B cell (primary cell): ENCODE measurements around the gene GRID1.

ENCODE experiments used
- EZH2 ChIP-seq: IDR thresholded peaks from 2 replicates; pipeline ENCODE4 v1.6.1; 2012; ENCODE audit warnings: borderline replicate concordance, low read depth, mild to moderate bottlenecking, moderate library complexity, low read length; ENCODE audit not compliant: insufficient read depth, poor library complexity, severe bottlenecking
- TF ChIP-seq, protein P1 (sequence below): fragments of 200-600 bp; IDR thresholded peaks from one replicate; pipeline ENCODE4 v1.8.0; 2022; ENCODE audit warnings: antibody characterized with exemption, mild to moderate bottlenecking

DNA sequence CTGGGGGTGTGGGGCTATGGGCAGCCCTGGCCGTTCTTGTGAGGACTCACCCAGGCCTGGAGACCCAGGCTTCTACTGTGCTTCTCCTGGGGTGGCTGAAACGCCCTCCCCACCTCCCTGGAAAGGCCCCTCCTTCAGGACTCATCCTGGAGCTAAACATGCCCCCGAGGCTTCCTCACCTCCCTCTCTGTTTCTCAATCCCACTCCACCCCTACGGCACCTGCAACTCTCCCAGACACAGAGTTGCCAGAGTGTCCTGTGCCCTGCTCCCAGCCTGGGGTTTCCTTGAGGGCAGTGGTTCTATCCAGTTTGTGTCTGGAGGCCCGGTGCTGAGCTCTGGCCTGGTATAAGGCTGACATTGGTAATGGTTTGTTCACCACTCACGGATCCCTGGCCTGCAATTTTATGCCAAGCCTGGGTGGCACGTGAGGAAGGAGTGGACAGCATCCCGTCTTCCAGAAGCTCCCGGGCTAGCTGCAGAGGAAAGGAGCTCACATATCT lies 68.0 kb downstream of the GRID1 start:
- TF ChIP-seq, protein P1, sequence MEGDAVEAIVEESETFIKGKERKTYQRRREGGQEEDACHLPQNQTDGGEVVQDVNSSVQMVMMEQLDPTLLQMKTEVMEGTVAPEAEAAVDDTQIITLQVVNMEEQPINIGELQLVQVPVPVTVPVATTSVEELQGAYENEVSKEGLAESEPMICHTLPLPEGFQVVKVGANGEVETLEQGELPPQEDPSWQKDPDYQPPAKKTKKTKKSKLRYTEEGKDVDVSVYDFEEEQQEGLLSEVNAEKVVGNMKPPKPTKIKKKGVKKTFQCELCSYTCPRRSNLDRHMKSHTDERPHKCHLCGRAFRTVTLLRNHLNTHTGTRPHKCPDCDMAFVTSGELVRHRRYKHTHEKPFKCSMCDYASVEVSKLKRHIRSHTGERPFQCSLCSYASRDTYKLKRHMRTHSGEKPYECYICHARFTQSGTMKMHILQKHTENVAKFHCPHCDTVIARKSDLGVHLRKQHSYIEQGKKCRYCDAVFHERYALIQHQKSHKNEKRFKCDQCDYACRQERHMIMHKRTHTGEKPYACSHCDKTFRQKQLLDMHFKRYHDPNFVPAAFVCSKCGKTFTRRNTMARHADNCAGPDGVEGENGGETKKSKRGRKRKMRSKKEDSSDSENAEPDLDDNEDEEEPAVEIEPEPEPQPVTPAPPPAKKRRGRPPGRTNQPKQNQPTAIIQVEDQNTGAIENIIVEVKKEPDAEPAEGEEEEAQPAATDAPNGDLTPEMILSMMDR = no peak
- TF ChIP-seq EZH2 = no peak
